ENCODE data around the gene PRR3. TPM values are rescaled to one million over a fixed set of nuclear protein-coding genes. Genes with fewer than 3 reads are reported as not detected.
"Not testable (repeated sequence)": the region's sequence is repeated elsewhere in the genome, so short reads cannot be mapped to it uniquely, and the experiment has no call there.

The PRR3 gene
- total RNA-seq, 1 donor from 2014 or later: 1.4 TPM

GRCh38 chr6:30529349-30529875 lies 27.7 kb upstream of the PRR3 start:
- intact Hi-C loops (cut with DNase I); DNase-seq; ATAC-seq (ENCODE audit: poor library complexity): not testable (repeated sequence)

GRCh38 chr6:30530014-30530413 lies 27.1 kb upstream of the PRR3 start:
- DNase-seq (no peak), ATAC-seq (ENCODE audit: poor library complexity) (no peak)
- intact Hi-C loops (cut with DNase I): loop anchor here (5.0 kb wide), 1 partner anchor 43 kb away; the partner anchor contains the start of gene HLA-E

GRCh38 chr6:30533460-30534294 lies 23.4 kb upstream of the PRR3 start:
- intact Hi-C loops (cut with DNase I): loop anchor here (5.0 kb wide), 1 partner anchor 46 kb away; the partner anchor contains the start of gene HLA-E
- ATAC-seq (ENCODE audit: poor library complexity) (no peak), DNase-seq (no peak)

- ATAC-seq (ENCODE audit: poor library complexity) (no peak), DNase-seq (no peak)
- intact Hi-C loops (cut with DNase I): no loop called here
Observed at GRCh38 chr6:30537931-30538330, 19.2 kb upstream of the PRR3 start.

- intact Hi-C loops (cut with DNase I): loop anchor here (5.0 kb wide), 1 partner anchor 59 kb away; no protein-coding TSS in a partner anchor
- DNase-seq (peak; percentile 84), ATAC-seq (ENCODE audit: poor library complexity) (peak; percentile 86)
Observed at GRCh38 chr6:30541515-30542403, 15.3 kb upstream of the PRR3 start.

- DNase-seq: no peak
- intact Hi-C loops (cut with DNase I): loop anchor here (5.0 kb wide), 1 partner anchor 60 kb away; no protein-coding TSS in a partner anchor
- no peak for ATAC-seq (ENCODE audit: poor library complexity)
Observed at GRCh38 chr6:30542404-30542725, 14.7 kb upstream of the PRR3 start.

GRCh38 chr6:30542915-30543314 lies 14.2 kb upstream of the PRR3 start:
- DNase-seq (no peak), ATAC-seq (ENCODE audit: poor library complexity) (no peak)
- intact Hi-C loops (cut with DNase I): loop anchor here (5.0 kb wide), 1 partner anchor 61 kb away; no protein-coding TSS in a partner anchor

- intact Hi-C loops (cut with DNase I): loop anchor here (5.0 kb wide), 1 partner anchor 62 kb away; no protein-coding TSS in a partner anchor
- DNase-seq (no peak), ATAC-seq (ENCODE audit: poor library complexity) (no peak)
Observed at GRCh38 chr6:30543821-30544220, 13.3 kb upstream of the PRR3 start.

GRCh38 chr6:30544666-30545272 lies 12.3 kb upstream of the PRR3 start:
- DNase-seq (no peak), ATAC-seq (ENCODE audit: poor library complexity) (peak; percentile 61)
- intact Hi-C loops (cut with DNase I): loop anchor here (5.0 kb wide), 1 partner anchor 62 kb away; no protein-coding TSS in a partner anchor

GRCh38 chr6:30547454-30547853 lies 9.6 kb upstream of the PRR3 start:
- ATAC-seq (ENCODE audit: poor library complexity) (no peak), DNase-seq (no peak)
- intact Hi-C loops (cut with DNase I): no loop called here

GRCh38 chr6:30548375-30548774 lies 8.7 kb upstream of the PRR3 start:
- intact Hi-C loops (cut with DNase I): no loop called here
- DNase-seq: no peak
- no peak for ATAC-seq (ENCODE audit: poor library complexity)

- no peak for ATAC-seq (ENCODE audit: poor library complexity)
- intact Hi-C loops (cut with DNase I): no loop called here
- no peak for DNase-seq
Observed at GRCh38 chr6:30554404-30554803, 2.7 kb upstream of the PRR3 start.

GRCh38 chr6:30554962-30555815 lies 1.9 kb upstream of the PRR3 start:
- ATAC-seq (ENCODE audit: poor library complexity): peak; percentile 25
- intact Hi-C loops (cut with DNase I): loop anchor here (5.0 kb wide), 1 partner anchor 162 kb away; the partner anchor contains the start of gene MDC1
- DNase-seq: peak; percentile 77

- ATAC-seq (ENCODE audit: poor library complexity) (no peak), DNase-seq (no peak)
- intact Hi-C loops (cut with DNase I): loop anchor here (5.0 kb wide), 1 partner anchor 162 kb away; the partner anchor contains the start of gene MDC1
Observed at GRCh38 chr6:30555816-30556065, 1.4 kb upstream of the PRR3 start.

- intact Hi-C loops (cut with DNase I): loop anchor here (5.0 kb wide), 1 partner anchor 161 kb away; the partner anchor contains the start of gene MDC1
- ATAC-seq (ENCODE audit: poor library complexity) (peak; percentile 85), DNase-seq (peak; percentile 96)
Observed at GRCh38 chr6:30556066-30556905, 809 bp upstream of the PRR3 start, which contains the start of gene GNL1. GNL1 (minus strand) TSS chr6:30556489; CDS start chr6:30556203, 286 bp downstream.

- DNase-seq (no peak), ATAC-seq (ENCODE audit: poor library complexity) (no peak)
- intact Hi-C loops (cut with DNase I): loop anchor here (5.0 kb wide), 1 partner anchor 160 kb away; the partner anchor contains the start of gene MDC1
Observed at GRCh38 chr6:30557683-30557981, 537 bp downstream of the PRR3 start.

- intact Hi-C loops (cut with DNase I): no loop called here
- ATAC-seq (ENCODE audit: poor library complexity) (no peak), DNase-seq (no peak)
Observed at GRCh38 chr6:30560930-30561329, 3.8 kb downstream of the PRR3 start.
